ENCODE results near the gene SMARCE1.

Gene SMARCE1

GRCh38 chr17:40686192-40686591 is 38.6 kb upstream of the SMARCE1 start:
- Histone ChIP-seq H3K4me1 (ENCODE audit: insufficient read depth, low read length) (no peaks in the 10 kb centered on the region), H3K36me3 (ENCODE audit: insufficient read depth, low read length) (no peaks in the 10 kb centered on the region), H4K20me1 (ENCODE audit: insufficient read depth, low read length) (no peaks in the 10 kb centered on the region), H3K79me2 (ENCODE audit: insufficient read depth, low read length) (no peaks in the 10 kb centered on the region), H3K4me3 (ENCODE audit: low read depth in 1 of 2, low read length in 2 of 2) (no peak overlapping the region), H2AFZ (ENCODE audit: low read depth, low read length) (no peak overlapping the region), H3K27me3 (ENCODE audit: insufficient read depth, low read length, poor library complexity) (peaks cover 20% of the 10 kb centered on the region), H3K9me3 (ENCODE audit: insufficient read depth, low read length, severe bottlenecking) (no peaks in the 10 kb centered on the region), H3K27ac (ENCODE audit: low read length) (no peak overlapping the region), H3K9ac (ENCODE audit: low read depth, low read length) (no peak overlapping the region), H3K4me2 (ENCODE audit: insufficient read depth, low read length) (no peak overlapping the region)
- no peak for ATAC-seq (ENCODE audit: insufficient read depth, low read depth)
- TF ChIP-seq CTCF (IDR thresholded peaks at IDR 0.05; ENCODE audit: borderline replicate concordance, extremely low read depth, low read length, poor library complexity, severe bottlenecking), result no peak
- no peak for TF ChIP-seq EZH2 (IDR thresholded peaks at IDR 0.05; ENCODE audit: borderline replicate concordance, low read depth, low read length, severe bottlenecking)
- DNase-seq, result no peak

- H3K4me2 ChIP-seq (ENCODE audit: insufficient read depth, low read length), result no peak overlapping the region
- H3K79me2 ChIP-seq (ENCODE audit: insufficient read depth, low read length), result no peaks in the 10 kb centered on the region
- no peak for ATAC-seq (ENCODE audit: insufficient read depth, low read depth)
- no peak for TF ChIP-seq EZH2 (IDR thresholded peaks at IDR 0.05; ENCODE audit: borderline replicate concordance, low read depth, low read length, severe bottlenecking)
- TF ChIP-seq CTCF (IDR thresholded peaks at IDR 0.05; ENCODE audit: borderline replicate concordance, extremely low read depth, low read length, poor library complexity, severe bottlenecking), result no peak
- peaks cover 36% of the 10 kb centered on the region for H3K27me3 ChIP-seq (ENCODE audit: insufficient read depth, low read length, poor library complexity)
- H3K36me3 ChIP-seq (ENCODE audit: insufficient read depth, low read length), result no peaks in the 10 kb centered on the region
- H2AFZ ChIP-seq (ENCODE audit: low read depth, low read length), result no peak overlapping the region
- no peak overlapping the region for H3K9ac ChIP-seq (ENCODE audit: low read depth, low read length)
- no peak overlapping the region for H3K4me3 ChIP-seq (ENCODE audit: low read depth in 1 of 2, low read length in 2 of 2)
- DNase-seq, result no peak
- H3K4me1 ChIP-seq (ENCODE audit: insufficient read depth, low read length), result no peaks in the 10 kb centered on the region
- H3K27ac ChIP-seq (ENCODE audit: low read length), result no peak overlapping the region
- H3K9me3 ChIP-seq (ENCODE audit: insufficient read depth, low read length, severe bottlenecking), result no peaks in the 10 kb centered on the region
- no peaks in the 10 kb centered on the region for H4K20me1 ChIP-seq (ENCODE audit: insufficient read depth, low read length)
Measured at GRCh38 chr17:40680998-40681397, 33.4 kb upstream of the SMARCE1 start.

GRCh38 chr17:40679523-40679907 is 31.9 kb upstream of the SMARCE1 start:
- Histone ChIP-seq H3K4me2 (ENCODE audit: insufficient read depth, low read length) (no peak overlapping the region), H3K27ac (ENCODE audit: low read length) (no peak overlapping the region), H3K27me3 (ENCODE audit: insufficient read depth, low read length, poor library complexity) (peaks cover 30% of the 10 kb centered on the region), H3K79me2 (ENCODE audit: insufficient read depth, low read length) (no peaks in the 10 kb centered on the region), H4K20me1 (ENCODE audit: insufficient read depth, low read length) (no peaks in the 10 kb centered on the region), H3K4me1 (ENCODE audit: insufficient read depth, low read length) (no peaks in the 10 kb centered on the region), H2AFZ (ENCODE audit: low read depth, low read length) (no peak overlapping the region), H3K9ac (ENCODE audit: low read depth, low read length) (no peak overlapping the region), H3K9me3 (ENCODE audit: insufficient read depth, low read length, severe bottlenecking) (no peaks in the 10 kb centered on the region), H3K4me3 (ENCODE audit: low read depth in 1 of 2, low read length in 2 of 2) (no peak overlapping the region), H3K36me3 (ENCODE audit: insufficient read depth, low read length) (no peaks in the 10 kb centered on the region)
- no peak for DNase-seq
- TF ChIP-seq CTCF (IDR thresholded peaks at IDR 0.05; ENCODE audit: borderline replicate concordance, extremely low read depth, low read length, poor library complexity, severe bottlenecking) (no peak), EZH2 (IDR thresholded peaks at IDR 0.05; ENCODE audit: borderline replicate concordance, low read depth, low read length, severe bottlenecking) (no peak)
- ATAC-seq (ENCODE audit: insufficient read depth, low read depth), result no peak
